Activated T-cell treated with anti-CD3 and anti-CD28 coated beads, Interleukin-2, amount 50 U/mL, for 72 hours (primary cell): ENCODE data around the gene UMAD1. TPM values are rescaled to one million over a fixed set of nuclear protein-coding genes. Genes with fewer than 3 reads are reported as not detected.
A peak's percentile ranks its signal among the peaks of the same experiment; 100 is the strongest.

Experiments used
- ATAC-seq, 2 donors: fragments of 150-1000 bp; cut with Tn5 transposase; replicated peaks in 1 of 2; 2 replicates each; pipeline ENCODE4 v1.10.0; 2021; ENCODE audit warnings: moderate library complexity in 2 of 2, mild to moderate bottlenecking in 1 of 2
- DNase-seq, 2 donors: peaks; one replicate each; pipeline ENCODE4 v3.0.0; 2021 to 2022; ENCODE audit warnings: mixed read lengths in 1 of 2
- H3K27ac Mint-ChIP-seq: one replicate; pipeline ENCODE4 v1.8.0; 2022; ENCODE audit warnings: mild to moderate bottlenecking, moderate library complexity, mixed read lengths
- H3K27me3 Mint-ChIP-seq: one replicate; pipeline ENCODE4 v1.8.0; 2022; ENCODE audit warnings: low read depth, mixed read lengths
- H3K36me3 Mint-ChIP-seq, 2 donors: one replicate each; pipeline ENCODE4 v1.8.0; 2022; ENCODE audit warnings: mixed read lengths in 2 of 2, mild to moderate bottlenecking in 1 of 2; ENCODE audit not compliant: insufficient read depth in 2 of 2
- H3K4me1 Mint-ChIP-seq: one replicate; pipeline ENCODE4 v1.8.0; 2022; ENCODE audit warnings: low read depth, mixed read lengths
- H3K4me3 Mint-ChIP-seq, 2 donors: one replicate each; pipeline ENCODE4 v1.8.0; 2022; ENCODE audit warnings: mild to moderate bottlenecking in 2 of 2, mixed read lengths in 2 of 2, moderate library complexity in 2 of 2
- H3K9me3 Mint-ChIP-seq, 2 donors: one replicate each; pipeline ENCODE4 v1.8.0; 2022; ENCODE audit warnings: mixed read lengths in 2 of 2
- total RNA-seq, 2 donors: library from RNA; stranded (reverse); gene quantifications; one replicate each; pipeline ENCODE4 v1.2.3, GENCODE V29; 2022

UMAD1 gene
- total RNA-seq, 2 donors from 2014 or later: 23.7 to 31.4 TPM

DNA sequence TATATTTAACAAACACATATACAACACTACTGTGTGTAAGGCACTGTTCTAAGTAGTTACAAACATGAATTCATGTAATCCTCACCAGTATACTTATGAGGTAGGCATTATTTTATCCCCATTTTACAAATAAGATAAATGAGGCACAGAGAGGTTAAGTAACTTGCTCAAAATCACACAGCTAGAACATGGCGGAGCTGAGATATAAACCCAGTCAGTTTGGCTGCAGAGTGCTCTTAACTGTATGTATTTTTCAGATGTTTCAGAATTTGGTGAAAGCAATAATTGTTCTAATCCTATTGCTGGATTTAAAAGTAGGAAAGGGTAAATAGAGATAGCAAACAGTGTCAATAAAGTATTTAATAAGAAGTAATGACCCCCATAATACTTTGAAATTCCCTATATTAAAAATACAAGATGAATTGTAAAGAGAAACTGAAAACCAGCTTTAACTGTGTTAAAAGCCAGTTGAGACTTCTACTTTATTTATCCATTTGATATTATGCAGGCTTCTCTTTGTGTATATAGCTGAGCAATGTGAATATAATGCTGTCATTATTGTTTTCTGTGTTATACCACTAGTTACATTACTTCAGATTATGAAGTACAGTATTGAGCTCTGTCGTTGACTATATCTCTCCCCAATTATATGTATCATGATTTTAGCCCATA is 110.2 kb downstream of the UMAD1 start:
- H3K4me3 Mint-ChIP-seq: no peak overlapping the region
- H3K9me3 Mint-ChIP-seq: peaks cover 0 to 2% of the 10 kb centered on the region in 2 donors
- no peak for ATAC-seq
- H3K27ac Mint-ChIP-seq: peak overlapping the region; percentile 33
- peaks cover 0 to 4% of the 10 kb centered on the region in 2 donors for H3K36me3 Mint-ChIP-seq
- H3K4me1 Mint-ChIP-seq: peaks cover 6% of the 10 kb centered on the region
- no peaks in the 10 kb centered on the region for H3K27me3 Mint-ChIP-seq
- DNase-seq: no peak

DNA sequence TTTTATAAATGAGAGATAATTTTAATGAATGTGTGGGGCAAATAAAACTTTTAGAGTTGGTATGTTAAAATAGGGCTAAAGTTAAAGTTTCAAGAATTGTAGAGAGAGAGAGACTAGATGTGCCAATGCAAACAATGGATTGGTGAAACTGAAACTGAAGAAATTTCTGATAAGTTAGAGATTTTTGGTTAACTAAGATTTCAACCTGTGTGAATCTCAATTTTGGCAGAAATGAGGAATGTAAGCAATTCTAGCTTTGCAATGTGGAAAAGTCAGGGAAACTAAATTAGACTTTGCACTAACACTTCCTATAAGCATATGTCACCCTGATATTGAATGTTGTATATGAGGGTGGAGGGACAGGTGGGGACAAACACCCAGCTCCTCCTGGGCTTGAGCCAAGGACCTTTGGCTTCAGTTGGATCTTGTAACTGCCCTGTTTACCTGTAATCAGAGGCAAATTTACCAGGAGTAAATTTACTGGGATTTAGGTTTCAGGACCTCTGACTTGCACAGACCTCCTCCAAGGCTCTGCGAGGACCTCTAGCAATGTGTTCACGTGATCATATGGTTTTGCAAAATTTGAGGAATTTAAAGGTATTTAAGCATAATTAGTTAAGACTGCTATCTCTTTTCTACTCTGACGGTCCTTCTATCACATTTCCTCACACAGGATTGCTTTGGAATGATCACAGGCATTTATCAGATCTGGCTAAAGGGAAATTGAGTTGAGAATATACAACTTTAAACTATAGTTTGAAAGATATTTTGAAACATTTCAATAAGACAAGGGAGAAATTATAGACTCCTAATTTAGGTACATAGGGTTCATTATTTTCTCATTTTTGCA is 110.9 kb downstream of the UMAD1 start:
- ATAC-seq: no peak
- Mint-ChIP-seq H3K27ac (peak overlapping the region; percentile 33), H3K27me3 (no peaks in the 10 kb centered on the region), H3K9me3 (peaks cover 0 to 2% of the 10 kb centered on the region in 2 donors), H3K4me3 (no peak overlapping the region), H3K4me1 (peaks cover 6% of the 10 kb centered on the region), H3K36me3 (peaks cover 0 to 4% of the 10 kb centered on the region in 2 donors)
- DNase-seq: no peak

GRCh38 chr7:7756577-7756976 is 116.0 kb downstream of the UMAD1 start:
- no peak overlapping the region for H3K27ac Mint-ChIP-seq
- peaks cover 0 to 4% of the 10 kb centered on the region in 2 donors for H3K36me3 Mint-ChIP-seq
- peaks cover 0 to 2% of the 10 kb centered on the region in 2 donors for H3K9me3 Mint-ChIP-seq
- H3K27me3 Mint-ChIP-seq: no peaks in the 10 kb centered on the region
- ATAC-seq: no peak
- no peak overlapping the region for H3K4me3 Mint-ChIP-seq
- H3K4me1 Mint-ChIP-seq: peaks cover 4% of the 10 kb centered on the region
- DNase-seq: no peak

GRCh38 chr7:7757576-7757975 is 117.0 kb downstream of the UMAD1 start:
- Mint-ChIP-seq H3K27ac (no peak overlapping the region), H3K27me3 (no peaks in the 10 kb centered on the region), H3K9me3 (peaks cover 0 to 2% of the 10 kb centered on the region in 2 donors), H3K4me3 (no peak overlapping the region), H3K4me1 (peaks cover 9% of the 10 kb centered on the region), H3K36me3 (peaks cover 0 to 4% of the 10 kb centered on the region in 2 donors)
- ATAC-seq (no peak), DNase-seq (no peak)

- ATAC-seq (peak in 1 of 2 donors; percentile 8), DNase-seq (no peak)
- H3K27me3 Mint-ChIP-seq: no peaks in the 10 kb centered on the region
- peak overlapping the region; percentile 73 to 97 for H3K4me3 Mint-ChIP-seq
- H3K9me3 Mint-ChIP-seq: no peaks in the 10 kb centered on the region
- peaks cover 24% of the 10 kb centered on the region for H3K4me1 Mint-ChIP-seq
- no peaks in the 10 kb centered on the region for H3K36me3 Mint-ChIP-seq
- H3K27ac Mint-ChIP-seq: peak overlapping the region; percentile 95
Observed at GRCh38 chr7:7761340-7761973, 120.9 kb downstream of the UMAD1 start.

DNA sequence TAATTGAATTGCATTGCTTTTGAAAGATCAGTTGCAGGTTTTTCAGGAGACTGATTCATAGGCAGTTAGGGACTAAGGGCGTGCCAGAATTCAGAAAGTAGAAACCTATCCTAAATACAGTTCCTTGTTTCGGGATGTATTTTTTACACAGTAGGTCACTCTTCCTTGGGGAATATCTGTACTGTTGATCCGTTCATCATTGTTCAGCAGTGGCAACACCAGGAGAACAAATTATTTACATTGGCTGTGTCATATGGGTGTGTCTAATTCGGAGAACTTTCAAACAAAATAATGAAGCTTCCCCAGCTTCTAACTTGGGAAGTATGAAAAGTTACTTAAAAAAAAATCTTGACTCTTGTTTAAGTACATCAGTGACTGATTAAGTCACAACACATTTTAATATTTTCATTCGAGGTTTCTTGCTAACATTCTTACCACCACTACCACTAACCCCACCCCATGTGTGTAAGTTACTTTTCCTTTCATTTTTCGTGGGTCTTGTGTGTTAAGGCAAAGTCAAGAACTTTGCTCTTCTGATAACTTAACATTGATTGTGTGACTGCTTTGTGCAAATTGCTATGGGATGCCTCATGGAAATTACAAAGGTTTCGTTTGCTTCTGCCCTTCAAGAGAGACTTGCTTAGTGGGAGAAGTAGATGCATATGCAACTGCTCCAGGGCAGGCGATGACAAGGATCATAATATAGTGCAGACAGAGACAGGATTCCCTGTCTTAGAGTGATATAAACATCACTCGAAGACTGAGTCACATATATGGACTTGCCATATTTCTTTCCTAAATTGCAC is 121.6 kb downstream of the UMAD1 start:
- Mint-ChIP-seq H3K27ac (peak overlapping the region; percentile 95), H3K27me3 (no peaks in the 10 kb centered on the region), H3K4me3 (peak overlapping the region; percentile 73 to 97), H3K36me3 (no peaks in the 10 kb centered on the region), H3K9me3 (no peaks in the 10 kb centered on the region), H3K4me1 (peaks cover 24% of the 10 kb centered on the region)
- DNase-seq (peak; percentile 3 to 8), ATAC-seq (peak; percentile 73 to 82)

- Mint-ChIP-seq H3K4me3 (no peak overlapping the region), H3K36me3 (no peaks in the 10 kb centered on the region), H3K27ac (peak overlapping the region; percentile 45), H3K4me1 (peaks cover 24% of the 10 kb centered on the region), H3K9me3 (no peaks in the 10 kb centered on the region), H3K27me3 (no peaks in the 10 kb centered on the region)
- DNase-seq: no peak
- ATAC-seq: peak; percentile 35 to 49
Observed at GRCh38 chr7:7764520-7765396, 124.2 kb downstream of the UMAD1 start.

GRCh38 chr7:7765422-7765821 is 124.9 kb downstream of the UMAD1 start:
- ATAC-seq: peak in 1 of 2 donors; percentile 24
- Mint-ChIP-seq H3K27ac (peak overlapping the region; percentile 45), H3K4me3 (no peak overlapping the region), H3K27me3 (no peaks in the 10 kb centered on the region), H3K4me1 (peaks cover 24% of the 10 kb centered on the region), H3K36me3 (no peaks in the 10 kb centered on the region), H3K9me3 (no peaks in the 10 kb centered on the region)
- DNase-seq: no peak

GRCh38 chr7:7766671-7767070 is 126.1 kb downstream of the UMAD1 start:
- DNase-seq (no peak), ATAC-seq (no peak)
- H3K27me3 Mint-ChIP-seq: no peaks in the 10 kb centered on the region
- no peak overlapping the region for H3K27ac Mint-ChIP-seq
- peaks cover 18% of the 10 kb centered on the region for H3K4me1 Mint-ChIP-seq
- no peaks in the 10 kb centered on the region for H3K36me3 Mint-ChIP-seq
- no peaks in the 10 kb centered on the region for H3K9me3 Mint-ChIP-seq
- no peak overlapping the region for H3K4me3 Mint-ChIP-seq

DNA sequence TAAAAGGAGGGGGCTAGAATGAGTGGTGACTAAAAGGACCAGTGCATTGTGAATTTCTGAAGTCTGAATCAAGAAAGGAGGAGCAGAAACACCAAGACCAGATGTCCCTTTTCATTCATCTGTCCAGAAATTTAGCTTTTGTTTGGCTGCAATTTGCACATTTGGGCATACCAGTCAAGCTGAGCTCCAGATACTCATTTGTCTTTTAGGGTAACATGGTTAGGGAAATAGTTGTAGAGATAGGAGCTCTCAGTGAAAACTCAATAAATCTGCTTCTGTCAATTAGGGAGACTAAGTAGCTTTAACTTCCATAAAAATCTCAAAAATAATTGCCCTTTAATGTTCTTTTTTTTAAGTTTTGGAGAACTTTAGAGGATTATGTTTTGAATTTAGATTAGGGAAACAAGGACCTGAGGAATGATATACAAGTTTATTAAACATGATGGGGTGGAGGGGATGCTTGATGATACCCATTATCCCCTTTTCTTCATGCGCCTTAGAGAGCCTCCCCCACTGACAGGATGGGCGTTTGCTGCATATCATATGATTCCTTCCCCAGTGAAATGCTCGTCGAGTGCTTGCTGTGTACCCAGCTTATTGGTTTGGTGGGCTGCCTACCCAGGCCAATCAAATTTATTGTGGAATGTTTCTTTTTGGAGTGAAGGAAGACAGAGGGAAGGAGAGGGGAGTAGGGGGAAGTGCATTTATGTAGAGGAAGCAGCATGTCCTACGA is 128.6 kb downstream of the UMAD1 start:
- Mint-ChIP-seq H3K27ac (no peak overlapping the region), H3K4me1 (peaks cover 32% of the 10 kb centered on the region), H3K27me3 (no peaks in the 10 kb centered on the region), H3K9me3 (no peaks in the 10 kb centered on the region), H3K36me3 (no peaks in the 10 kb centered on the region), H3K4me3 (no peak overlapping the region)
- DNase-seq (no peak), ATAC-seq (no peak)

DNA sequence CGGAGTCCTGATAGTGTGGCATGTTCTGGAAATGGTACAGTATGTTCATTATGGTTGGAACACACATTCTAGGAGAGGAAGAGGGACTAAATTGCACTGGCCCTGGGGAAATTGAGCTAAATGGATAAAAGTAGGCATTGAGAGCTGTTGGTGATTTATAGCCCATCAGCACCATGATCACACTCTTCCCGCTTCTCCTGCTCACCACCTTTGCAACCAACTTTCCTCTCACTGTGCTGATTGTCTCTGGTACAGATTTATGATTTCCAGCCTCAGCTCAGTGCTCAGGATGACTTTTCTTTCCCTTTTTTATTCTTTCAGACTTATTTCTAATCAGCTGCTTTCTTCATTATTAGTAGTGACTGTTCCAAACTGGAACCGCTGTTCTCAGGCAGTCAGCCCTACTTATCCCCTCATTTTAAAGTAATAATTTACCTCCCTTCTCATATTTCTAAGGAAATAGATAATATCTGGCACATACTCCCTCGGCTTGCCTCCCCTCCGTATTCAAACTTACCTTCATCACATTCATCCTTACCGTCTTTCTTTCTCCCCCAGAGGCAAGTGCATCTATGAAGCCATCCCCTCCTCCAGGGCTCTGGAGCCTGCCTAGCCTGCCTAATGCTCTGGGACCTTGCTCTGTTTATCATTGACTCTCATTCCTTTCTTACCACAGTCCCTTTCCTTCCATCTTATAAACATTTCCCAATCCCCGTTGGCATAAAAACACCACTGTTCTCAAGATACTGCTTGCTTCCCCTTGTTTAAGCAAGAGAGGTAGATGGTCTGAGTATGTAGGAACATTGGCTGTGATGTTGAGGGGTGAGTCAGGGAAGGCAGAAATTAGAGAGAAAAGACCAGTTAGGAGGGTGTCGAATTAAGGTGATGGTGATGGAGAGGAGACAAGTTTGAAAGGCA is 129.4 kb downstream of the UMAD1 start:
- Mint-ChIP-seq H3K36me3 (no peaks in the 10 kb centered on the region), H3K4me3 (no peak overlapping the region), H3K27me3 (no peaks in the 10 kb centered on the region), H3K27ac (no peak overlapping the region), H3K4me1 (peaks cover 30% of the 10 kb centered on the region), H3K9me3 (no peaks in the 10 kb centered on the region)
- no peak for ATAC-seq
- no peak for DNase-seq
